GDM1 (cell line): ENCODE data around the gene FMNL2.
"Not testable (repeated sequence)": the region's sequence is repeated elsewhere in the genome, so short reads cannot be mapped to it uniquely, and the experiment has no call there.

Source experiments
- DNase-seq: peaks from one replicate; lab custom pipeline; 2025; lab: John Stamatoyannopoulos, UW

FMNL2 gene

GRCh38 chr2:152335016-152335725 is at the start of gene FMNL2:
Gene FMNL2 (plus strand): TSS chr2:152335174.
- peak; percentile 62 for DNase-seq

- DNase-seq, result no peak
These were observed 42.0 kb upstream of the FMNL2 start for GRCh38 chr2:152292991-152293390.

GRCh38 chr2:152297715-152298114 is 37.3 kb upstream of the FMNL2 start:
- no peak for DNase-seq

GRCh38 chr2:152298754-152299153 is 36.2 kb upstream of the FMNL2 start:
- DNase-seq, result no peak

- no peak for DNase-seq
These were observed 33.8 kb upstream of the FMNL2 start for GRCh38 chr2:152301131-152301530.

- no peak for DNase-seq
These were observed 31.0 kb upstream of the FMNL2 start for GRCh38 chr2:152303951-152304350.

- DNase-seq, result no peak
These were observed 30.1 kb upstream of the FMNL2 start for GRCh38 chr2:152304836-152305235.

GRCh38 chr2:152307863-152308262 is 27.1 kb upstream of the FMNL2 start:
- DNase-seq, result no peak

- DNase-seq, result no peak
These were observed 25.4 kb upstream of the FMNL2 start for GRCh38 chr2:152309352-152310214.

GRCh38 chr2:152319822-152320570 is 15.0 kb upstream of the FMNL2 start:
- peak; percentile 18 for DNase-seq

GRCh38 chr2:152320814-152321213 is 14.2 kb upstream of the FMNL2 start:
- DNase-seq, result no peak

GRCh38 chr2:152322222-152322621 is 12.8 kb upstream of the FMNL2 start:
- no peak for DNase-seq

GRCh38 chr2:152325126-152325525 is 9.8 kb upstream of the FMNL2 start:
- not testable (repeated sequence) for DNase-seq

GRCh38 chr2:152326710-152327109 is 8.3 kb upstream of the FMNL2 start:
- DNase-seq, result no peak

- DNase-seq, result no peak
These were observed 7.0 kb upstream of the FMNL2 start for GRCh38 chr2:152328013-152328412.

- no peak for DNase-seq
These were observed 4.6 kb upstream of the FMNL2 start for GRCh38 chr2:152330235-152330866.

GRCh38 chr2:152334701-152335015 is 316 bp upstream of the FMNL2 start:
- DNase-seq, result no peak

- DNase-seq, result no peak
These were observed 748 bp downstream of the FMNL2 start for GRCh38 chr2:152335726-152336118.

GRCh38 chr2:152336119-152336853 is 1.3 kb downstream of the FMNL2 start:
- DNase-seq, result no peak

- DNase-seq, result no peak
These were observed 2.0 kb downstream of the FMNL2 start for GRCh38 chr2:152336854-152337510.

GRCh38 chr2:152337511-152337903 is 2.5 kb downstream of the FMNL2 start:
- DNase-seq, result no peak
